Osteoblast (primary cell): ENCODE results near the gene RYR3. TPM values are rescaled to one million over a fixed set of nuclear protein-coding genes. Genes with fewer than 3 reads are reported as not detected.

Experiments
- DNase-seq: peaks from one replicate; pipeline ENCODE4 v3.0.0; 2011; ENCODE audit warnings: low spot score, mixed read lengths; ENCODE audit not compliant: insufficient read length; ENCODE audit errors: missing footprints
- H2AFZ ChIP-seq: 2 replicates; pipeline ENCODE4 v1.6.0; 2011; ENCODE audit warnings: mild to moderate bottlenecking, low read length
- H3K27ac ChIP-seq: 2 replicates; pipeline ENCODE4 v1.5.1; 2011; ENCODE audit warnings: mild to moderate bottlenecking, low read depth, low read length, moderate library complexity
- H3K27me3 ChIP-seq: 2 replicates; pipeline ENCODE4 v1.6.0; 2012; ENCODE audit warnings: mild to moderate bottlenecking, control low read depth, inconsistent platforms, low read length, moderate library complexity; ENCODE audit not compliant: insufficient read depth
- H3K36me3 ChIP-seq: 2 replicates; pipeline ENCODE4 v1.5.1; 2011; ENCODE audit warnings: mild to moderate bottlenecking, low read length, control low read depth, moderate library complexity; ENCODE audit not compliant: insufficient read depth
- H3K4me1 ChIP-seq: 2 replicates; pipeline ENCODE4 v1.5.1; 2011; ENCODE audit warnings: mild to moderate bottlenecking, low read length, control low read depth, moderate library complexity; ENCODE audit not compliant: insufficient read depth
- H3K4me2 ChIP-seq: 2 replicates; pipeline ENCODE4 v1.6.0; 2011; ENCODE audit warnings: mild to moderate bottlenecking, low read length; ENCODE audit not compliant: insufficient read depth
- H3K4me3 ChIP-seq: fragments of 200-600 bp; sonication (generic); 3 replicates; pipeline ENCODE4 v1.5.1; 2012; ENCODE audit warnings: mild to moderate bottlenecking, low read length, inconsistent platforms; ENCODE audit not compliant: insufficient read depth
- H3K79me2 ChIP-seq: 2 replicates; pipeline ENCODE4 v1.6.0; 2012; ENCODE audit warnings: mild to moderate bottlenecking, low read length, control low read depth, inconsistent platforms; ENCODE audit not compliant: insufficient read depth
- H3K9me3 ChIP-seq: 2 replicates; pipeline ENCODE4 v1.5.1; 2011; ENCODE audit warnings: low read depth, low read length, control low read depth
- H4K20me1 ChIP-seq: 2 replicates; pipeline ENCODE4 v1.6.0; 2012; ENCODE audit warnings: mild to moderate bottlenecking, low read length, control low read depth; ENCODE audit not compliant: insufficient read depth
- total RNA-seq: library from RNA; depleted of rRNA; stranded (reverse); fragments of >200 nt; gene quantifications from 2 replicates; pipeline ENCODE4 v1.2.3, GENCODE V29; 2012
- TF ChIP-seq, protein P1 (sequence below): IDR thresholded peaks from 2 replicates; pipeline ENCODE4 v1.5.1; 2011; ENCODE audit warnings: mild to moderate bottlenecking, low read depth, low read length, moderate library complexity; ENCODE audit errors: extremely low read depth

RYR3 gene
- total RNA-seq, 1 donor, result not detected

DNA sequence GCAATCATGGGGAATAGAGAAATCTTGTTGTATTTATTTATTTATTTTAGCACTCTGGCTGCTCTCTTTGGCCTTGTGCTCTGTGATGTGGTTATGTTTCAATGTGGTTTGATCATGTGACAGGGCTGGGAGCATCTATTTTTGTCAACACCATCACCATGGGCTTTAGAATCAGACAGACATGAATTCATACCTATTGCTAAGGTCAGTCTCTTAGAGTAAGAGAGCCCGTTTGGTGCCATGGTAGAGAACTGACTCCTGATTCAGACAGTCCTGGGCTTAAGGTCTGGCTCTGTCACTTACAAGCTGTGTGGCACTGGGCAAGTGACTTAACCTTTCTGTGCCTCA lies 157.0 kb downstream of the RYR3 start:
- Histone ChIP-seq H4K20me1 (no peaks in the 10 kb centered on the region), H3K4me1 (no peaks in the 10 kb centered on the region), H3K36me3 (no peaks in the 10 kb centered on the region), H3K27ac (no peak overlapping the region), H3K4me2 (no peak overlapping the region), H3K27me3 (no peaks in the 10 kb centered on the region), H3K9me3 (no peaks in the 10 kb centered on the region), H2AFZ (no peak overlapping the region), H3K4me3 (no peak overlapping the region), H3K79me2 (no peaks in the 10 kb centered on the region)
- TF ChIP-seq, protein P1, sequence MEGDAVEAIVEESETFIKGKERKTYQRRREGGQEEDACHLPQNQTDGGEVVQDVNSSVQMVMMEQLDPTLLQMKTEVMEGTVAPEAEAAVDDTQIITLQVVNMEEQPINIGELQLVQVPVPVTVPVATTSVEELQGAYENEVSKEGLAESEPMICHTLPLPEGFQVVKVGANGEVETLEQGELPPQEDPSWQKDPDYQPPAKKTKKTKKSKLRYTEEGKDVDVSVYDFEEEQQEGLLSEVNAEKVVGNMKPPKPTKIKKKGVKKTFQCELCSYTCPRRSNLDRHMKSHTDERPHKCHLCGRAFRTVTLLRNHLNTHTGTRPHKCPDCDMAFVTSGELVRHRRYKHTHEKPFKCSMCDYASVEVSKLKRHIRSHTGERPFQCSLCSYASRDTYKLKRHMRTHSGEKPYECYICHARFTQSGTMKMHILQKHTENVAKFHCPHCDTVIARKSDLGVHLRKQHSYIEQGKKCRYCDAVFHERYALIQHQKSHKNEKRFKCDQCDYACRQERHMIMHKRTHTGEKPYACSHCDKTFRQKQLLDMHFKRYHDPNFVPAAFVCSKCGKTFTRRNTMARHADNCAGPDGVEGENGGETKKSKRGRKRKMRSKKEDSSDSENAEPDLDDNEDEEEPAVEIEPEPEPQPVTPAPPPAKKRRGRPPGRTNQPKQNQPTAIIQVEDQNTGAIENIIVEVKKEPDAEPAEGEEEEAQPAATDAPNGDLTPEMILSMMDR, result no peak
- no peak for DNase-seq

DNA sequence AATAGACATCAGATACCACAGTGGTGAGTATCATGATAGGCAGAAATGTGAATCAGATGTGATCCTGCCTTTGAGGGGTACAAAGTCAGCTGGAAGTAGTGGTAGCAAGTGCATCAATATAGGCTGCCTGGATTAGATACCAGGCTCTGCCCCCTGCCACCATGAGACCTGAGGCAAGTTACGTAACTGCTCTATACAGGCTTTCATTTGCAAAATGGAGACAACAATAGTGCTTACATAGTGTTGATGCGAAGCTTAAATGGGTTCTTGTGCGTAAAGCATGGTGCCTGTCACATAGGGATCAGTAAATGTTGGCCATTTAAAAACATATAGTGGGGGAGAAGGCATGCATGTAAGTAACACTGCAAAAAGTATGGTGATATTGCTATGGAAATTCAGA lies 158.0 kb downstream of the RYR3 start:
- Histone ChIP-seq H3K4me1 (no peaks in the 10 kb centered on the region), H3K79me2 (no peaks in the 10 kb centered on the region), H4K20me1 (no peaks in the 10 kb centered on the region), H3K4me2 (no peak overlapping the region), H2AFZ (no peak overlapping the region), H3K4me3 (no peak overlapping the region), H3K27me3 (no peaks in the 10 kb centered on the region), H3K9me3 (no peaks in the 10 kb centered on the region), H3K27ac (no peak overlapping the region), H3K36me3 (no peaks in the 10 kb centered on the region)
- DNase-seq, result no peak
- TF ChIP-seq, protein P1, result no peak

DNA sequence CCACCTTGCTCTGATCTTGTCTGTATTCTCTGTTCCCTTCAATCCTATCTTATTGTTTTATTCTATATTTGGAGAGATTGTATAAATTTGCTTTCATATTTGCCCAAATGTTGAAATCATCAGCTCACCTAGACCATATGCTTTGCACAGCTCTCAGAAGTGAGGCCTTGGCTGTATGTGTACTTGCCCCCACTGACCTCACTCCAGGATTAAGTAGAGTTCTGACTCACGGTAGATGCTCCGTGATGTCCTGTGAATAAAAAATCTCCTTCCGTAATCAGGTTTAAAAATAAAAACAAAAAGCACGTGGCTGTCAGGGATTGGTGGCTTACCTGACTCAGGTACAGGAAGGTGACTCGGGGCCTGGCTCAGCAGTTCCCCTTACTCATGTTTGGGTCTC lies 162.2 kb downstream of the RYR3 start:
- Histone ChIP-seq H3K79me2 (no peaks in the 10 kb centered on the region), H3K27ac (no peak overlapping the region), H3K36me3 (no peaks in the 10 kb centered on the region), H4K20me1 (no peaks in the 10 kb centered on the region), H3K4me1 (no peaks in the 10 kb centered on the region), H3K27me3 (no peaks in the 10 kb centered on the region), H3K9me3 (no peaks in the 10 kb centered on the region), H3K4me3 (no peak overlapping the region), H2AFZ (no peak overlapping the region), H3K4me2 (no peak overlapping the region)
- TF ChIP-seq, protein P1, result no peak
- no peak for DNase-seq

DNA sequence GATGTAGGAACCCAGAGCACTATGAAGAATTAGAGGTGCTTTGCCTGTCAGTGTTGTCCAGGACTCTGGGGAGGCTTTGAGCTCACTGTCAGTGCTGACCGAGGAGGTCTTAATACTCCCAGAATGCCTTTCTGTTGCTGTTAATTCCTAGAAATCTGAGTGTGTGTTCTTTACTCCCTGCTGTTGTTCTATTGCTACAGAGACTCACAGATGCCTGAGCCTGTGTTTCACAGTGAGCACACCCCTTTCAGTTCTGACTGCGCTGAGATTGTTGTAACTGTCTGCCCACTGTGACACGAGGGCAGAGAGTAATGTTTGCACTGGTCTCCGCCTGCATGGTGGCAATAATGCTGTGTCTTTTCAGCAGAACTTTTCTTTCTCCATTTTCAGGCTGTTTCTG lies 162.9 kb downstream of the RYR3 start:
- no peaks in the 10 kb centered on the region for H3K4me1 ChIP-seq

More for the DNA sequence above, 162.9 kb downstream of the RYR3 start:
- no peaks in the 10 kb centered on the region for H4K20me1 ChIP-seq
- H3K4me3 ChIP-seq, result no peak overlapping the region
- no peak for DNase-seq
- H3K4me2 ChIP-seq, result no peak overlapping the region
- H3K9me3 ChIP-seq, result no peaks in the 10 kb centered on the region
- H2AFZ ChIP-seq, result no peak overlapping the region
- TF ChIP-seq, protein P1, result no peak
- no peaks in the 10 kb centered on the region for H3K36me3 ChIP-seq
- no peaks in the 10 kb centered on the region for H3K27me3 ChIP-seq
- no peaks in the 10 kb centered on the region for H3K79me2 ChIP-seq
- no peak overlapping the region for H3K27ac ChIP-seq
